ENCODE measurements around the gene CNNM4.

Gene CNNM4

DNA sequence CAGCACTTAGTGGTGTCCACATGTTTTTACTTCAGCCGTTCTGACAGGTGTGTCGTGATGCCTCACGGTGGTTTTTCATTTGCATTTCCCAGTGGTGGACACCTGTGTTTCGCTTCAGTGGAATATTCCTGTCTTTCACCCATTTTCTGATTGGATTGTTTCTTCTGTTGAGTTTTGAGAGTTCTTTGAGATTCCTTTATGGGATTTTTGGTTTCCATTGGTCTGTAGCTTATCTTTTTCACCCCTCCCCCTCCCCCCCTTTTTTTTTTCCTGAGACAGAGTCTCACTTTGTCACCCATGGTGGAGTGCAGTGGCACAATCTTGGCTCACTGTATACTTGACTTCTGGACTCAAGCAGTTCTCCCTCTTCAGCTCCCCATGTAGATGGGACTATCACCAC is 75.1 kb downstream of the CNNM4 start:
- in situ Hi-C loops (cut with HindIII; ENCODE audit: low sequenced_read_pairs) = no loop called here
- TF ChIP-seq, protein P1, sequence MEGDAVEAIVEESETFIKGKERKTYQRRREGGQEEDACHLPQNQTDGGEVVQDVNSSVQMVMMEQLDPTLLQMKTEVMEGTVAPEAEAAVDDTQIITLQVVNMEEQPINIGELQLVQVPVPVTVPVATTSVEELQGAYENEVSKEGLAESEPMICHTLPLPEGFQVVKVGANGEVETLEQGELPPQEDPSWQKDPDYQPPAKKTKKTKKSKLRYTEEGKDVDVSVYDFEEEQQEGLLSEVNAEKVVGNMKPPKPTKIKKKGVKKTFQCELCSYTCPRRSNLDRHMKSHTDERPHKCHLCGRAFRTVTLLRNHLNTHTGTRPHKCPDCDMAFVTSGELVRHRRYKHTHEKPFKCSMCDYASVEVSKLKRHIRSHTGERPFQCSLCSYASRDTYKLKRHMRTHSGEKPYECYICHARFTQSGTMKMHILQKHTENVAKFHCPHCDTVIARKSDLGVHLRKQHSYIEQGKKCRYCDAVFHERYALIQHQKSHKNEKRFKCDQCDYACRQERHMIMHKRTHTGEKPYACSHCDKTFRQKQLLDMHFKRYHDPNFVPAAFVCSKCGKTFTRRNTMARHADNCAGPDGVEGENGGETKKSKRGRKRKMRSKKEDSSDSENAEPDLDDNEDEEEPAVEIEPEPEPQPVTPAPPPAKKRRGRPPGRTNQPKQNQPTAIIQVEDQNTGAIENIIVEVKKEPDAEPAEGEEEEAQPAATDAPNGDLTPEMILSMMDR (IDR thresholded peaks at IDR 0.05; ENCODE audit: low read depth, low read length) = no peak
- DNase-seq (ENCODE audit: low read depth, low spot score) = no peak
- H3K4me3 ChIP-seq (ENCODE audit: low read depth, low read length) = no peak overlapping the region

DNA sequence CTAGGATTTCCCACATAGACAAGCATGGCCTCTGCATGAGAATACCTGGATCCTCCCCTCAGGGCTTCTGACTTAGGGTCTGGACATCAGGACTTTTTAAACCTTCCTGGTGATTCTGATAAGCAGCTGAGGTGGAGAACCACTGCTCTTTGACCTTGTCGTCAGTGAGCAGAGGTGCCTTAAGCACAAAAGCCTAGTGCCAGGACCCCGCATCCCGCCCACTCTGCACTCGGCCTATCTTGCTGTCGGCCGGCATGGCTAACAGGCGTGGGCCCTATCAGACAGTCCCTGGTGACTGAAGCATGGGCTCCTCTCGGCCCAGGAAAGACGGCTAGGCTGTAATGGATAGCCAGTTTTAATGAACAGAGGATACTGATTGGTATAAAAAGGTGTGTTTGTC is 76.9 kb downstream of the CNNM4 start:
- no peak overlapping the region for H3K4me3 ChIP-seq (ENCODE audit: low read depth, low read length)
- DNase-seq (ENCODE audit: low read depth, low spot score) = no peak
- in situ Hi-C loops (cut with HindIII; ENCODE audit: low sequenced_read_pairs) = no loop called here
- TF ChIP-seq, protein P1 (IDR thresholded peaks at IDR 0.05; ENCODE audit: low read depth, low read length) = no peak

DNA sequence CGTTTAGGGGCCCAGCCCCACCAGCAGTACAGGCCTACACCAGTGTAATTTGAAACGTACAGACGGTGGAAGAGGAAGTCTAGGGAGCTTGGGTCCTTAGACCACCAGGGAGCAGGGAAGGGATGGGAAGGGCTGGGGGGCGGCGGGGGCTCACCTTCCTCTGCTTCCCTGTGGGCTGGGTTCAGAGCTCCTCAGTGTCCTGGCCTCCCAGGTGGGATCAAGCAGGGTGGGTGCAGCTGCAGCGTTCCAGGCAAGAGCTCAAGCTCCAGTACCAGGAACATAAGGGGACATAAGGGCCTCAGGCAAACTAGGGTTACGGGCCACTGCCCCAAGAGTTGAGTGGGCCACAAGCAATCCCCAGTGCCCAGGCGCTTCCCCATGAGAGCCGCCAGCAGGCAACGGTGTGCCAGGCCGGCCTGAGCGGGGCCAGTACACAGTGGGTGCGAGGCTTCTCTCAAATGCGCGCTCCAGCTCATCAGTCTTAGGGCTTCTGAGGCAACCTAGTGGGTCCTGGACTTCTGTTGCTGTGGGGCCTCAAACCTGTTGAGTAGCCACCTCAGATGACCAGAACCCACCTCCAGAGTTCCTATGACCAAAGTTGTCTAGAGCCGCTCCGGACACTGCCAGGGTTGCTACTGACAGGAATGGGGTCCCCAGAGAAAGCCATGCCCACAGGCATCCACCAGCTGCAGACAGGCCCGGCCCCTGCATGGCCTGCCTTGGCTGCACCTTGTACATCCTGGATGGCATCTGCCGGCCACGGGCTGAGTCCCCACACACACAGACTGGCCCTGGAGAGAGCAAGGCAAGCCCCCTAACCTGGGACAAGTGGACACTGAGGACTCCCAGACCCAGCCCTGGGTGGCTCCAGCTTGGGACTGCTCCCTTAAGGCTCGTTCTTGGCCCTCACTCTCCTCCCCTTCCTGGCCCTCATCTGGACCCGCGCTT is 77.9 kb downstream of the CNNM4 start:
- DNase-seq (ENCODE audit: low read depth, low spot score) = no peak
- in situ Hi-C loops (cut with HindIII; ENCODE audit: low sequenced_read_pairs) = no loop called here
- TF ChIP-seq, protein P1 (IDR thresholded peaks at IDR 0.05; ENCODE audit: low read depth, low read length) = no peak
- H3K4me3 ChIP-seq (ENCODE audit: low read depth, low read length) = no peak overlapping the region

DNA sequence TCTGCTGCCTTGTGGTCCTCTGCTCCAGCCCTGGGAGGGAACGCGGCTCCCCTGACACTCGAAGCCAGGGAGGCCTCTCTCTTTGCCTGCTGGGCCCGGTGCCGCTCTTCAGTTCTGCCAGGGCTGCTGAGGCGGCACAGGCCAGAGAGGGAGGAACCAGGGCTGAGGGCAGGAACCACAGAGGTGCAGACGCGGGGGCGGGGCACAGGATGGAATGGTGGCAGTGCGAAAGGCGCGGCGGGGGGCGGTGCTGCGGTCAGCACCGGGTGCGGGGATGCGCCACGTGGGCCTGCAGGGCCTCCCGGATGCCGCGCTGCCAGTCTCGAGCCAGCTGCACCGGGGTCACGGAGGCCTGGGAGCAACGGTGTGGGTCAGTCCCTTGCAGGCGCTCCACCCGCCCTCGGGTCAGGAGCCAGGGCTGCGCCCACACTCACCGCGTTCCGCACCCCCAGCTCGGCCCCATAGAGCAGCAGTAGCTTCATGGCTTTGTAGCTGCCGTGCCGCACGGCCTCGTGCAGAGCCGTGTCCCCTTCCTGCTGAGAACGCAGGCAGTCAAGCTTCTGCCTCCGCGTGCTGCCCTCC is 78.7 kb downstream of the CNNM4 start:
- DNase-seq (ENCODE audit: low read depth, low spot score) = no peak
- in situ Hi-C loops (cut with HindIII; ENCODE audit: low sequenced_read_pairs) = no loop called here
- no peak overlapping the region for H3K4me3 ChIP-seq (ENCODE audit: low read depth, low read length)

DNA sequence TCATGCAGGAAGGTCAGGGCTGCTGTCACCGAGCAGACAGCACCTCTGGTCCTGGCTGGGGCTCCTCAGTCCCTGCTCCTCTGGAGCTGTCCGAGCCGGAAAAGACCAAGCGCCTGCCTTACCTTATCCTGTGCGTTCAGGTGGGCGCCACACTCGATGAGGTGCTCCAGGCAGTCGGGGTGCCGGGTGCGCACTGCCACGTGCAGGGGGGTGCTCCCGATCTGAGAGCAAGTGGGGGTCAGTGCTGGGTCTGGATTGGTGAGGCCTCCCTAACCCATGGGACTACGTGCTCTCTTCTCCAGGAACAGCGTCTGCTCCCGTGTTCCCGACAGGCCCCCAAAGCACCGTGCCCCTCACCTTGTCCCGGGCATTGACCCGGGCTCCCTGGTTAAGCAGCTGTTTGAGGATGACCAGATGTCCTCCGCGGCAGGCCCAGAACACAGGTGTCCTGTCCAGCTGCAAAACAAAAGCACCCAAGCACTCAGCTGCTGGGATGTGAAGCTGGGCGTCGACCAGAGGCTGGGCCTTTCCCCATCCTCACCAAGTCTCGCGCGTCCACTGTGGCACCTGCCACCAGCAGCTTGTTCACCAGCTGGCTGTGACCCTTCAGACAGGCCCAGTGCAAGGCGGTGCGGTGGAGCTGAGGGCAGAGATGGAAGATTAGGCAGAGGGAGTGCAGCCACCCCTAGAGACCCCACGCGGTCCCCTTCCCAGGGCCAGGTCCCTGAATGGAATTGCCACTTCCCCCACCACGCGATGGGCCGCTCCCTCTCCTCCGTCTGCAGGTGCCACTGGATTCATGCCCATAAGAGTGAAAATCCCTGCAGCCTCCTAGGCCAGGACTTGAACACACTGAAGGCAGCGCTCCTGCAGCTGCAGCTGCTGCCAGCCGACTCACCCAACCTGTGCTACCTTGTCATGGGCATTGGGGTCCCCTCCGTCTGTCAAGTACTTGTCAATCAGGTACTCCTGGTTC is 79.5 kb downstream of the CNNM4 start:
- in situ Hi-C loops (cut with HindIII; ENCODE audit: low sequenced_read_pairs) = no loop called here
- TF ChIP-seq, protein P1 (IDR thresholded peaks at IDR 0.05; ENCODE audit: low read depth, low read length) = no peak
- H3K4me3 ChIP-seq (ENCODE audit: low read depth, low read length) = no peak overlapping the region
- no peak for DNase-seq (ENCODE audit: low read depth, low spot score)

More for the DNA sequence above, 78.7 kb downstream of the CNNM4 start:
- TF ChIP-seq, protein P1 (IDR thresholded peaks at IDR 0.05; ENCODE audit: low read depth, low read length) = no peak

Measured in astrocyte of the spinal cord (primary cell).